ENCODE data around the gene URB1.
"Not testable (repeated sequence)": the region's sequence is repeated elsewhere in the genome, so short reads cannot be mapped to it uniquely, and the experiment has no call there.

Gene URB1

DNA sequence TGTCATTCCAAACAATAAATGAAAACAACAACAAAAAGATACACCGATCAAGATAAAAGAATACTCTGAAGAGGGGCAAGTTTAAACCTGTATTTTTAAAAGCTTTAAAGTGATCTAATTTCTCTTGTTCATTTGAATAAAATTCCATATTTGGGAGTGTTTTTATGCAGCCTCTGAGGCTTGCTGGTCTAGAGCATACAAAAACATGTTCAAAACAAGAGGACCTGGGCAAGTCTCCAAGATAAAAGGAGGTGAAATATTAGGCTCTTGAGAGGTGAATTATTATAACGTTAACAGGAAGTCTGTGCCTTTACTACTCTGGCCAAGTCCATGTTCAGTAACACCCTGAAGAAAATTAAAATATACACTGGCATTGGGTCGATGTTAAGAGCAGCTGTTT lies 20.1 kb downstream of the URB1 start:
- no peak for DNase-seq

DNA sequence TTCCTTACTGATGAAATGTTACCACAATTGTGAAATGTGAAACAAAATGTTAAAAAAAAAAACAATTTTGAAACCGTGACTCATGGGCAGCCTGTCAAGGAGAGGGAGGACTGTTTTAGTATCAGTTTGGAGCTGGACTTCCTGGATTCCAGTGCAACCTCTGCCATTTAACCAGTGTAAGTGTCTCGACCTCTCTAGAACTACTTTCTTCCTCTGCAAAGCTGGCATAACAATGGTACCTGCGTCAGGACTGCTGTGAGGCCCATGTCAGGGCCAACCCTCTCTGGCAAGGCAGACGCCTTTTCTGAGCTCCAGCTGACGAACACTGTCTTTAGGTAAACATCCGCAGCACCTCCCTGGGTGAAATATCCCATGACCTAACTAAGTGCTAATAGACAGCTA lies 20.9 kb downstream of the URB1 start:
- no peak for DNase-seq

DNA sequence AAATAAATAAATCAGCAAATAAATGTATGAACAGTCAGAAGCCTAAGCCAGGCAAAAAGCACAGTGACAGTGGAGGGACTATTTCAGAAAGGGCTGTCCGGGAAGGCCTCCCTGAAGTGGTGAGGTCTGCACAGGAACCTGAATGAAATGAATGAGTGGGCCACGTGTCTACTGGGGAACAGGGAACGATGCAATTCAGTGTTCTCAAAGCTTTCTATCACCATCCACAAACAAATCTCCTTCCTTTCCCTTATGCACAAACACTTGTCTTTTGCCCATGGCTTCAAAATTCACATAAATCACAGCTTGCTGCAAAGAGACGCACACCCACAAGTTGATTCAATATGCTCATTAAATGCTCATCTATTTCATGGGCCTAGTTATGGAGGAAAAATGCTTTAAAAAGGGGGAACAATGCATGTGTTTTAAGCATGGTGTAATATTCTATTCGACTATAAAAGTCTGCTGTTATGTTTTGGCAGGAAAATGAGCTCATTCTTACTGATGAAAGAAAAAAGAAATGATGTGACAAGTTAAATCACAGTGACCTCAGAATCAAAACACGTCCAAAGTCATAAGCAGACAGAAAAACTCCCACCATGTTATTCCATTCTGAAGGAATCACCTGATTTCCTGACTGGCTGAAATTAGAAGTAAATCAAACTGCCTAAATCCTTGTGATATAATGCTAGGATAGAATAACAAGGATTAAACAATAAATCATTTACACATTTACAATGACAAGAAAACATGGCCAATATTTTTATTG lies 21.6 kb downstream of the URB1 start:
- DNase-seq = no peak

DNA sequence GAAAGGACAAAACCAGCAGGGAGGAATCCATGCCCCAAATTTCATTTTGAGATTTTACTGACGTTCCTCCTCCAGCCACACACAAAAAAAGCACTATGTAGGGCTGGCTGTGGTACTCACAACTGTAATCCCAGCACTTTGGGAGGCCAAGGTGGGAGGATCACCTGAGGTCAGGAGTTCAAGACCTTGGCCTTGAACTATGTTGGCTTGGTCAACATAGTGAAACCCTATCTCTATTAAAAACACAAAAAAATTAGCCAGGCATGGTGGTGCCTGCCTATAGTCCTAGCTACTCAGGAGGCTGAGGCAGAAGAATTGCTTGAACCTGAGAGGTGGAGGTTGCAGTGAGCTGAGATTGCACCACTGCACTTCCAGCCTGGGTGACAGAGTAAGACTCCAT lies 23.9 kb downstream of the URB1 start:
- not testable (repeated sequence) for DNase-seq

DNA sequence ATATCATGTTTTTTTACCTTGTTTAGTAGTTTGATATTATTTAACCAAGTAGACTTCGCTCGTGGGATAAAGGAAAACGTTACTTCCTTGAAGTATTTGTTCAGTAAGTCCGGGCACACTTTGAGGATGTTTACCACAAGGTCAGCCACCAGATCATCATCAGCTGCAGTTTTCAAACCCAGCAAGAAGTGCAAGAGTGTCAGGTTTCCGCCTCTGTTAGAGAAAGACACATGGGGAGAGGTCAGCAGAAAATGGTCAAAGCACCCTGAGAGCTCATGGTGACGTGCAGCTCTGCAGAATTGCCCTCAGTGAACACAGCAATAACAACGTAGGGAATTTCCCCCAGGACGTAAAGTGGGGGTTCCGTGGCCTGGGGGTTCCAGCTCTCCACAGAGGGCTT lies 24.4 kb downstream of the URB1 start:
- no peak for DNase-seq

DNA sequence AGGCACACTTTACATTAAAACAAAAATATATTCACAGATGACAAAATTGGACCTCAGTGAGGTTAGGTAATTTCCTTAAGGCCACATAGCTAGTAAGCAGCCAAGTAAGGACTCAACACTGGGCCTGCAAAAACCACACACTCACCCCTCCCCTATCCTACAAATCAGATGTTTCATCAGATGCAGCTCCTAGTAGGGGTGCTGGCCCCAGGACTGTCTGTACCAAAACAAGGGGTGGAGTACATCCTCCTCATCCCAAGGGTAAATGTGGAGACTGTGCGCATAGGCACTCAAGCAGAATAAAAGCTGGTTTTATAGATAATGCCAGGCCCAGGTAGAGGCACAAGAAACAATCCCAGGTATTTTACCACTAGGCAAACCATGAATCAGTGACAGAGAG lies 25.7 kb downstream of the URB1 start:
- DNase-seq = no peak

DNA sequence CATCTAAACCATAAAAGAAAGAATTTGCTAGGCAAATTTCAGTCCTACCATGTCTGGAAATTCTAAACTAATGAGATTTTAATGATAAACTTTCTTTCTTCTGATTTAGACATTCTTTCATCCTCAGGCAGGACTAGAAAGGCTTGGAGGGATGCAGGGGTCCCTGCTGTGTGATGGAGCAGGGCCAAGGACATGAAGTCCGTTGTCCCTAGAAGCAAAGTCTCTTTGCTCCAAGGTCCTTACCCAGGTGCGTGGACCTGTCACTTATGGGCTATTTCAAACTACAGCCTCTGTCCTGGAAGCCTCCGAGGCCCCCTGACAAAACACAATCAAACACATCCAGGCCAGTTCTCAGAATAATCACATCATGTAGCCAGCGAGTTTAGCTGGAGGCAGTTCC lies 26.6 kb downstream of the URB1 start:
- no peak for DNase-seq

DNA sequence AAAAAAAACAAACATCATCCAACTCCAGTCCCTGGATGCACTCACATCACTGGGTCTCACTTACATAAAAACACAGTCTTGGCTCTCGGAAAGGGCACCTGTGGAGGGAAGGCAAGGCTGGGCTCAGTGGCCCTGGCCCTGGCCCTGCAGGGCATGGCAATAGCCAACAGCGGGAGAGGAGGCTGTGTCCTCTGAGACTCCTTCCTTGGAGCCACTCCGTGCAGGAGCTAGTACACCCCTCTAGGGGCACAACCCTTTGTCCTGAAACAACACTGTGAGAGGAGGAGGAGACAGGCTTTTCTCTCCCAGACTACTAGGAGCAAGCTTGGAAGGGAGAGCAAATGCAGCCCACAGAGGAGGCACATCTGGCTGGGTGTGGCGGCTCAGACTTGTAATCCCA lies 28.0 kb downstream of the URB1 start:
- no peak for DNase-seq

DNA sequence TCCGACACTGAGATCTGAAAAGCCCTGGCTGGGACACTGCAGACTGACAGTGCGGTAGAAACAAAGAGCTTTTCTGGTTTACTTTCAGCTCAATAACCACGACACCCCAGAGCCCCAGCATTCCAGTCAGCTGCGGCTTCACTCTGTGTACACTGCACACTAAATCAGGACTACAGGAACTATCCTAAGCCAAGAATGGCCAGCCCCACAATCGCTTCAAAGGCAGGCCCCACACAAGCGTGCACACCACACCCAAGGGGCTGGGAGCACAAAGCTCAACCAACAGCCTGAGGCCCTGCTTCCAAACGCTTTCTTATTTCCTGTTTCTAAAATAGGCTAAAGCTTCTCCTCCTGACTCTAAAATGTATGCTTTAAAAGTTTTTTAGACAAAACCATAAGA lies 28.4 kb downstream of the URB1 start:
- DNase-seq = no peak

DNA sequence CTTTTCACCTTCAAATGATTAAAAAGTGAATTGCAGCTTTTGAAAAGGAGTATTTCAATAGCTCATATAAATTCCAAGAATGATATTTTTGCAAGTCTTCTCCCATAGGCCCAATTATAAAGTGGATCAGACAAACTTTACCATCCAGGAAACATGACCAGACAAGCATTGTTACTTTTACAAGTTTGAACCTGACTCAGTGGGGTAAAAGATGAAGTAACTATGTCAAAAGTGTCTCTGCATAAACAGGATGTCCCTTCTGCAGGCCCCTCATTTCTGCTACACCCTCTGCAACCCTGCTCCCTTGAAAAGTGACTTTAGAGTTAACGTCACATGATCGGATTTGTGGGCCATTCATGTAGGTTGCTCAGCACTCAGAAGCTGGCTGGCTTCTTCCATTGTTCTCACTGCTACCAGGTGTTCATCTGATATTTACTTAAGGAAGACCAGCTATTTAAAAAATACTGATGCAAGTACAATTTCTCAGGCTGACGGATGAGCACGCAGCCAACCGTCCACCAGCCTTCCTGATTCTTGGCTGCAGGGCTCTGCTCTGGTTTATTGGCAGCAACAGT lies 32.3 kb downstream of the URB1 start:
- no peak for DNase-seq

DNA sequence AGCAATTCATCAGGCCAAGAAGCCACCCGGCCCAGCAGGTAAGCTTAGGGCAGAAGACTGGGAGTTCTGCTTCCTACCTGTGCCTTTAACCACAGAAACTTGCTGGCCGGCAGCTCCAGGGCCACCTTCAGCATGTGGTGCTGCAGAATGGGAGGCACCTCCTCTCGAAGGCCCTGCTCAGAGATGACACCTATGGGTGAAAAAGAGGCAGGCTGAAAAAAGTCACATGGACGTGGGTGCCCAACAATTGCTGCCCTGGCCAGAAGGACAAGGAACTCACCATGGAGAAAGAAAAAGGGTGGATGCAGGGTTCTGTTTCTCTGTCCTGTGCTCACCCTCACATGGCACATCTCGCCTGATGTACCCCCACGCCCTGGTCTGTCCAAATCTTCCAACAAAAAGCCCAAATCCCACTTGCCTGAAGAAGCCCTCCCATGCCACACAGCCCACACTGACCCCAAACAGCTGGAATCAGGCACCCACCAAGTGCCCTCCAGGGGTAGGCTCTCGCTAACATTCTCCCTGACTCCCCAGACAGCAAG lies 33.0 kb downstream of the URB1 start:
- DNase-seq = no peak

DNA sequence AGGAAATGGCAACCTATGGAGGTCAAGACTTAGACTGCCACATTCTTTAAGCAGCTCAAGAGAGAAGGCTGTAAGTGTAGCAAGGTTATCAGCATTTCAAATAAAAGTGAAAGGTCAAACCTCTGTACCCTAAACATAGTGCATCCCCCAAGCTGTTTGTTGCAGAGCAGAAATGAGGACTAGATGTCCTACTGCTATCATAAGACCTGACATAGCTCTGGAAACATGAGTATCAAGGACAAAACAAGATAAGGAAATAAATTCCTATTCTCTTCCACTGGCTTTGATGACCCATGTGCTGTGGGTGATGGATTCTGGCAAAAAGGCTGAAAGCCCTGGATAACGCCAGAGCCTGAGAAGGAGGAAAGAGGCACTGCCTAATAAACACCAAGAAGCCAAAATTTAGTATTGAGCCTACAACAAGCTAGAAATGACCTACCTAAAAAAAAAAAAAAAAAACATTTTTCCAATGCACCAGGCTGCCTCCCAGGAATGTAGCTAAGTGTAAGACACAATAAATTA lies 35.9 kb downstream of the URB1 start:
- no peak for DNase-seq

DNA sequence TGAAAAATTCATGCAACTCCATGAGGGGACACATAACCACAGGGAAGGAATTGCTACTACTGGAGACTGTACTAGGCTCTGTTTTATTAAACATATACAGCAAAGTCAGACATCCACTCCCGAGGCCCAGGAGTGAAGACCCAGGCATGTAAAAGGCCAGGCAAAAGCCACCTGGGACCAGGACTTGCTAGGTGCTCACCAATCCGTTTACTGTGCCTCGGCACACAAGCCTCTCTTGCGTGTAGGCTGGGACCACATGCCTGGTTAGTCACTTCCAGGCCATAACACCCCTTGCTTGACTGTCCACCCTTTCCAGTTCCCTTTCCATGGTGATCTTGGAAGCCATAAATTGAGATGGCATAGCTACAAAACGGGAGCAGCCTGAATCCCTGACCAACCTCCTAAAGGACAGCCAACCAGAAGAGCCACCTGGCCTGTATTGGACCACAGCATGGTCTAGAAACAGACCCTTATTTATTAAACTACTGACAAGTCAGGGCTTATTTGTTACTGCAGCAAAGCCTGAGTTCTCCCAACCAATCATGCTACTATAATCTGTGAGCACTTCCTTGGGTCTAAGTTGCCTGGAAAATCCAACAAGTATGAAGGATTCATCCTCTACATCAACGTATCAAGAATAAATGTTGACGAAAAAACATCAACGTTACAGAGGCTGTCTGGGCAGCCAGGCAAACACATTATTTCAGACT lies 39.7 kb downstream of the URB1 start:
- no peak for DNase-seq

DNA sequence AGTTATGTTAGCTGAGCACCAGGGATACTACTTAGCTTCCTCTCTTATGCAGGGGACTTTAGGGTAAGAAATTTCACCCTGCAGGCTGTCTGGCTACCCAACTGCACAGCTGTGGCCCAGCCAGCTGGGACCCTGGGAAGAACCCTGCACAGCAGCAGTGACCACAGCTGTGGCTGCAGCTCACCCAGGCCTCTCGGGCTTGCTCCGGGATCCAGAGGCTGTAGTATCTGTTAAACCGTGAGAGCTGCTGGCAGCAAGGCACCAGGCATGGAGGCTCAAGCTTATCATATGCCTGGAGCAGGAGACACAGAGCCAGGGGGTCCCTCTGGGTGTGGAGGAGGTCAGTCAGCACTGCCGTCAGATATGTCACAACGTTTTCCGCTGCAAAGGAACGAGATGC lies 40.3 kb downstream of the URB1 start:
- DNase-seq = no peak

DNA sequence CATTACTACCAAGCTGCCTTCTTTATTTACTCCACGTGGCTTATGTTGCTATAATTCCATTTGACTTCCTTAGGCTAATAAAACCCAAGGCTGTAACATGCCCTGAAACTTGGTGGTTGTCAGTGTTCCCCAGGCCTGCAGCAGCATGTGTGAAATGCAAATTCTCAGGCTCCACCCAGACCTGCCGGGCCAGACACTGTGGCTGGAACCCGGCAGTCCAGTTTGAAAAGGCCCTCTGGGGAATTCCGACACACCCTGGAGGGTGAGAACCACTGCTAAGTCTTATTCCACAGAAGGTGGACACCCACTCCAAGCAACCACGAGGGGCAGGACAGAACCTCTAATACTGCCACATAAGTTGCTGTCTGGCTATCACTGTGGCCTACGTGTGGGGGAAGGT lies 41.4 kb downstream of the URB1 start:
- DNase-seq = no peak

DNA sequence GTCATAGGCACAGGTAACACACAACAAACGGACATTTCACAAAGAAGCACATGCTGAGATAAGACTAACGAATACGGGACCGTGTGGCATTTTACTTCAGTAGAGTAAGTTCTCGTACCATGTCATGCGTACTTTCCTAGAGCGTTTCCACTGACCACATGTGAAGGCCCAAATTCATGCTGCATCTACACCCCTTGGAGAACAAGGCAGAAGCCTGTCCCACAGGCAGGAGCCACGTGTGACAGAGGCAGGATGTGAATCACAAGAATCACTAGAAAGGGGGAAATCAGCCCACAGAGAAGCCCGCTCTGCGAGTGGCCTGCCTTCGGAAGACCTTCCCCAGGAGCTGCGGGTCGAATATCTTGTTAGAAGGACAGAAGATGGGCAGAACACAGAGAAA lies 41.8 kb downstream of the URB1 start:
- no peak for DNase-seq

DNA sequence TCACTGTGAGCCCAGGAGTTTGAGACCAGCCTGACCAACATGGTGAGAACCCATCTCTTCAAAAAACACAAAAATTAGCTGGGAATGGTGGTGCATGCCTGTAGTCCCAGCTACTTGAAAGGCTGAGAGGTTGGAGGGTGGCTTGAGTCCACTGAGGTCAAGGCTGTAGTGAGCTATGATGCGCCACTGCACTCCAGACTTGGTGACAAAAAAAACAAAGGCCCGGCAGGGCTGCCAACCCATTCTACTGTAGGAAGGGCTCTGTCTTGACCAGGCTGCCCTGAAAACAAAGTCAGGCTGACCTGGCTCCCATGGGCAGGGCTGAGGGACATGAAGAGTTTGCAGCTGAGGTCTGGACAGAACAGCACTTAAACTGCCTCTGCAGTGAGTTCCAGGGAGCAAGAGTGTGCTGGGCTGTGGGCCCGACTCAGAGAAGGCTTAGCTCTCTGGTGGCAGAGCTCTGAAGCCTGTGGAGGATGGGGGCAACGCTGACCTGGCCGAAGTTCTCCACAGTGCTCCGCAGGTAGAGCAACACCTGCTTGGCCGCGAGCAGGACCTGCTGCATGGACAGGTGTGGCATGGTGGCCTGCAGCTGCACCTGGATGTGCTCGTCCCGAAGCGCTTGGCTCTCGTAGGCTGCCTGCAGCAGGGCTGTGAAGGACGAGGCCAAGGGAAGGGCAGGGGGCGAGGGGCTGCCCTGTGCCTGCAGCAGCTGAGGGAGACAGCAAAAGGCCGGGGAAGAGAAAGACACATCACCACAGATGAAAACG lies 42.4 kb downstream of the URB1 start:
- DNase-seq = no peak

DNA sequence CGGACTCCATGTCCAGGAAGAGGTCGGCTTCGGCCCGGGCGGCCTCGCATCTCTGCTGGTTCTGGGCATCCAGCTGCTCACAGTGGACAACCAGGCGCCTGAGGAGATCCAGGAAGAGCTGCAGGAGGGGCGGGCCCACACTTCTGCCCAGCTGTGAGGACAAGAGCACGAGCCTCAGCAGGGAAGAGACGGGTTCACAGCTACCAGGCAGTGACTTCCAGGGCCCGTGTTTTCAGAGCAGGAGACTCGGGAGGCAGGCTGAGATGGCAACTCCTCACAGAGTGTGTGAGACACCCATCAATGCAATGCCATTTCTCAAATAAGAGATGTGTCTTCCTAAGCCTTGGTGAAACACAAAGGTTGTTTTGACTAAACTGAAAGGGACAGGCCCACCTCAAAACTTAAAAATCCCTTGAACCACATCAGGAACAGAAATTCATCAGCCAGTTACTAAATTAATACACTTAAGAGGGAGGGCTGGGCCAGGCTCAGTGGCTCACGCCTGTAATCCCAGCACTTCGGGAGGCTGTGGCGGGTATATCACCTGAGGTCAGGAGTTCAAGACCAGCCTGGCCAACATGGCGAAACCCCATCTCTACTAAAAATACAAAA lies 43.4 kb downstream of the URB1 start:
- DNase-seq = no peak

DNA sequence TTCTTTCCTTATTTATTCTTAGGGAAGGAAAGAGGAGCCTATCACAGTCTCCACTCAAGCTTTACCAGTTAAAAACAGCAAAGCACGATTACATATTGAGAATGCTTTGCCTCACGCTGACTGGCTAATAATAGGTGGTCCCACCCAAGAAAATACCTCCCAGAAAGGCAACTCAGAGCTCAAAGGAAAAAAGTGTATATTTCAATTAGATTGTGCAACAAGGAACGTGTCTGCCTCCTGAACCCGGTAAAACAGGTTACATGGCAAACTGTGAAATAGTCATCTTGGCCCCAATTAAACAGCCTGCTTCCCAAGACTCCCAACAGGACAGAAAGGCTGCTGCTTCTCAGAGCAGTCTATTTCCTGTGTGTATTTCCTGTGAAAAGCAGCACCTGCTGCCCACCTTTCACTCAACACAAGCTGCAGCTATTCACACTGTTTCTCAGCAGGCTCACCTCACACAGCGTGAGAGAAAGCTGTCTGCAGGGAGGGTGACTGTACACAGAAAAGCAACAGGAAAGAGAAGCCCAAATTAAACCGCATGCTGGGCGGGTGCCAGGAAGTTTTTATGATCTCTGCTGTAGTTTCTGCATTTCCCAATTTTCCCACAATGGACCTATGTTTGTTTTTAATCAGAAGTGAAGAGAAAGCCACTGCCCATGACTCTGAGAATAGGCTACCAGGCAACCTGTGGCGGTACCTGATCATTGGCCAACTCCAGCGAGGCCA lies 44.0 kb downstream of the URB1 start:
- DNase-seq = no peak

DNA sequence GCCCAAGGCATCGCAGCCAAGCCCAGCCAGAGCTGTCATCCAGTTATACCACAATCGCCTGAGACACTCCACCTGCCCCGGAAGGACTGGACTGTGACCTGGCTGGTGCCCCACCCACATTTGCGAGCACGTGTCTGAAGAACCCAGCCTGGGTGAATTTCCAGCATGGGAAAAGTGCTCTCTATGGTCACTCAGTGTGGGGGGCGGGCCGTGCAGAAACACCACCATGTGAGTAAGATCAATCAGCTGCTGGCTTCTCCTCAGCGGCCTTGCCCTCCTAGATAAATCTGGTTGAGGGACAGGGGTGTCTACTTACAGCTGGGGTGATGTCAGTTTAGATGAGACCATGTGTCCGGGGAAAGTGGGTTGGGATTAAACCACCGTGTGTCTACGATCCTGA lies 44.8 kb downstream of the URB1 start:
- no peak for DNase-seq

DNA sequence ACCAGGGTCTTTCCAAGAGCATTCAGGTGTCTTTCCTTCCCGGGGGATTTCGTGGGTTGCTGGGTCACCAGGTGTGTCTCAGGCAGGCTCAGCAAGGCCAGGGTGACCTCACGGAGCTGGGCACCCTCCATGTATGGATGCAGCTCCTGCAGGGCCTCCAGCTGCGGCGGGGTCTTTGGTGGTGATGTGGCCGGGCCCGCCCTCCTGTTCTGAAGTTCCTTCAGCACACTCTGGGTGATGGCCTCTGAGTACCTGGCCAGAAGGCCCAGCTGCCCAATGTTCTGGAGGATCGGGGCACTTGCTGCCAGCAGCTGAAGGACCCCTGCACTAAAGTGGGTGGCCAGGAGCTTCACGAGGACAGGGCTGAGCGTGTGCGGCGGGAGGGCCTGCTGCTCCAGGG lies 45.5 kb downstream of the URB1 start:
- DNase-seq = no peak

DNA sequence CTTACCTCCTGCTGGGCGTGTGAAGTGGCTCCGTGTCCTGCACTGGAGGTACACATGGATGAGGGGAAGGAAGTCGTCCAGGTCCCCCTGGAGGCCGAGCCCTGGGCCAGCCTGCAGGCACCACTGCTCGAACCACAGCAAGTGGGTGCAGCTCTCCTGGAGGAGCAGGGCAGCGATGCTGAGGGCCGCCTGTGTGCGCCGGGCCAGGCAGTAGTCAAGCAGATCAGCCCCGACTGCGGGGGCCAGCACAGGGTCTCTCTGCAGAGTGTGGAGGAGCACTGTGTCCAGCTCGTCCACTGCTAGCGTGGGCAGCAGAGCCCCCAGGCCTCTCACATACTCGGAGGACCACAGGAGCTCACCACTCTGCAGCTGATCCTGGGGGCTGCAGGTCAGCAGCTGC lies 45.9 kb downstream of the URB1 start:
- DNase-seq = no peak

All from CD4-positive, alpha-beta T cell treated with Interleukin-21 for 1 hour (primary cell).